ENCODE data around the gene UBE2V1.
"Not testable (repeated sequence)": the region's sequence is repeated elsewhere in the genome, so short reads cannot be mapped to it uniquely, and the experiment has no call there.

Gene UBE2V1

DNA sequence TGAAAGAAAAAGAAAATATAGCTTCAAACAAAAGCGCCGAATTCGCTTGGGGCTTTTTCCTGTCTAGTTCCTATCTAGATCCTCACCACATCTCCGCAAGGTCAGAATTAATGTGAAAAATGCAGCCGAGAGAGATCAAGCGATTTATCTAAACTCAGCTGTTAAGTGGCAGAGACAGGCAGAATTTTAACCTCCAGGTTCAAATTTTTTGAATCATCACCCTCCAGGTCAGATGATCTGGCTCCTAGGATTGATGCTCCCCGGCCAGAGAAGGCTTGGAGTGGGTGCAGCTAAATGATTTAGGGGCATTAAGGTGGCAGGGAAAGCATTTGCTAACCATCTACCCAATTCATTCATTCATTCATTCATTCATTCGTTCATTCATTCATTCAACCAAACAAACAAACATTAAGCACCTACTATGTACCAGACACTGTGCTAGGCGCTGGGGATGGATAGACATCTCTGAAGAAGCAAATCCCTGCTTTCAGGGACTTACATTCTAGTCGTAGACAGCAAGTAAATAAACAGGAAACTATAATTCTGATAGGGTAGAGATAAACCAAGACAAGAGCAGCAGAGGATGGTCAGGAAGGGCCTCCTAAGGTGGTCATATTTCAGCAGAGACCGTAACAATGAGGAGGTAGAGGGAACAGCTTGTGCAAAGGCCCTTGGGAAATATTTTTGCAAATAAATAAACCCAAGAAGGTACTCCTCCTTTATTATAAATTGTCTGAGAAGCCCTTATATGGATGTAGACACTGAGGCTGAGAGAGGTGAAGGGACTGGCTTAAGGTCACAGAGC is 672 bp upstream of the UBE2V1 start:
- DNase-seq, result no peak

DNA sequence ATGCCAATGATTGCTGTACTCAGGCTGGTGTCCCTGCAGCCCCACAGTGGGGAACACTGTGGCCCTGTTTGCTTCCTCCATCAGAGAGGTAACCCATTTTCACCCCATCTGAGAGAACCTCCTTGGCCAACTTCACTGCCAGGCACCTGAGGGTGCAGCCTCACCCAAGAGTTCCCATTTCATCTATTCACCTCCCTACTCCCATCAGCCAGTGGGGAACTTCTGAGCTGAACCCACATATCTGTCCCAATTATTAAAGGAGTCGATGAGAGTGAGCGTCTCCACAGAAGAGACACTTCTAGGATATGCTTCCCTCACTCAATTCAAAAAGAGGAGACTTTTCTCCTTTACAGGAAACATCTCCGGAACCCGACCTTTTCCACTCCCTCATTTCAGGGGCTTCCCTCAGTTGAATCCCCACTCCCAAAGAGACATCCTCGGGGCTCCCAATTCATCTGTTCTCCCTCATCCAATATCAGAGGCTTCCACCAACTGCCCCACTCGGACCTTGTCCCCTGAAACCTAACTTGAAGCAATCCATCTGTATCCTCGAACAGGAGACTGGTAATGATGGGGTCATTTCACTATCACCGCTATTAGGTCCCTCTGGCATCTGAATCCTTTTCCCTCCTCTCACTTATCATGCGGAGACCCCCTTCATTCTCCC is 988 bp downstream of the UBE2V1 start:
- DNase-seq, result peak; percentile 27

DNA sequence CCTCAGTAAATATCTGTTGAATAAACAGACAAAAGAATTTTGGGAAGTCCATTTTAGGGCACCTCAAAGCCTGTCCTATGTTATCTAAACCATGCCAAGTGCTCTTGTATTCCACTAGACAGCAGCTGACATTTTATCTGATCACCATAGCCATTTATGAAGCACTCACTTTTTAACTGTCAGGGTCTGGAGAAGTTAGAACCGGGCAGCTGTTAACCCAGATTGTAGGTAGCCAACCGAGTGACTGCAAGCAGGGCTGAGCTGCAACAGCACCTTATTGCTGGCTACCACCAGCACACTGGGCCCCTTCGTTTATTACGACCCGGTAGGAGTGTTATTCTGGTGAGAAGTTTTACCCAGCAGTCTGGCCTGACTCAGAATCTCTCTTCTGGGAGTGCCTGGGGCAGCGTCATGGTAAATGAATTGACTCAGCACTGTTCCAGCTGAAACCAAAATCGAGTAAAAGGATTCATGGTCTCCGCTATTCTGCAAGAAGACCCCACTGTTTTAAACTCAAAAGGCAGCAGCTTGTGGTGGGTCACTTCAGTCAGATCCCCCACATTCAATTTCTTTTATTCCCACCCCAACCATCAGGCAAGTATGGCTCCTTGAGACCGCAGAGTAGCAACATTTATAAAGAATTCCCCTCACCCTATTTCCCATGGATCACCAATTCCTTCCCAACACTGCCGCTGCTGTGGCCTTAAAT is 1.7 kb downstream of the UBE2V1 start:
- peak; percentile 72 for DNase-seq

DNA sequence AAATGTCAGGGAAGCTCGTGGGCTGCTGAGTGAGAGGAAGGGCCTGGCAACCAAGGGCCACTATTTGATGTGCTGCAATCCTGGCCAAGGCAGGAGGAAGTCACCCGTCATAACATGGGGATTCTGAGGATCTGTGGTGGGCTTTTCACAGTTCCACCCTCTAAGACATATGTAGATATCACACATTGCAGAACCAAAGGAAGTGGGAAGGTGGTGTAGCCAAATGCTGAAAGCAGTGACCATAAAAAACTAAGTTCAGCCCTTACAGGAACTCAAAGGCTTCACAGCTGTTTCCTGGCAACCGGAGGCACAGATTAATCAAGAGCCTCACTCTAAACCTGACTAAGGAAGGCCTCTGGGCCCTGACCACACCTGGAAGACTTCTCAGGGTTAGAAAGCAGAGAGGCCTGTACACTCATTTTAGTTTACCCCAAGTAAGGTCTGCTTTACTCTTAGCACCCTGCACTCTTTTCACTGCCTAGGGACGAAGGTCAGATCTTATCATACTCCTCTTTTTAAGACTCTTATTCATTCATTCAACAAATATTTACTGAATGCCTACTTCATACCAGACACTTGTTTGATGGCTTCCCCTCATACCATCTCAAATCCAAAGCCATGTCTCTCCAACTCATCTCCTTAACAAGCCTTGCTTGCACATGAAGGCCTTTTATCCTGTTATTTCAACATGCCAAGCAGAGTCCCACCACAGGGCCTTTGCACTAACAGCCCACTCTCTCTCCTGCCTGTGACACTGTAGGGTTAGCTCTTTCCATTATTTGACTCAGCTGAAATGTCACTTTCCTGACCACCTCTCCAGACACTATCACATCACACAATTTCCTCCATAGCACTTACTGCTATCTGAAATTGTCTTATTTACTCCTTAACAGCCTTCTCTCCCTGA is 2.6 kb downstream of the UBE2V1 start:
- DNase-seq, result peak; percentile 62

DNA sequence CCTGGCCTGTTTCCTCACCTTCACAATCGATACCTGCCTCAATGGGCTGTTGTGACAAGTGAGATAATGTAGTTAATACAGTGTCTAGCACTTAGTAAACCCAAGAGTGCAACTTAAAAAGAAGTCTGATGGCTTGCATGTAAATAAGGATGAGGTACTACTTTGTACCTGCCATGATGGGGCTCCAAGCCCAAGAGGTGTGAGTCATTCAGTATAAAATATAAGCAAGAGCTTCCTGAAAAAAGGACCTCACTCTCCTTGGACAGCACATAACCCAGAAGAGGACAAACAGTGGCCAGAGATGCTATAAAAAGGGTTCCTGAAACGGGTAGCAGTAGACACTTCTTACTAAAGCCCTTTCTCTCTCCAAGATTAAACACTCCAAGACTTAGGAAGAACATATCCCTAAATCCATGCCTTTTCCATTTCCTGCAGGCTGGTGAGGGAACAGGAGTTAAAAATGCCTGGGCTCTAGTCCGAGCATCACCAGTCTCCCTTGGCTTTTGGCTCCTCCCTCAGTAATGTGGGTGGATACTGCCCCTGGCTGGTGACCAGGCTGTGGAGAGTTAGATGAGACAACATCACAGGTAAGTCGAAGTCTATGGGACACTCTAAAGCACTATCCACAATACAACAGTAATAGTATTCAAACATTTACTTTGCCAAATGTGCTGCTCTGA is 4.3 kb downstream of the UBE2V1 start:
- peak; percentile 14 for DNase-seq

DNA sequence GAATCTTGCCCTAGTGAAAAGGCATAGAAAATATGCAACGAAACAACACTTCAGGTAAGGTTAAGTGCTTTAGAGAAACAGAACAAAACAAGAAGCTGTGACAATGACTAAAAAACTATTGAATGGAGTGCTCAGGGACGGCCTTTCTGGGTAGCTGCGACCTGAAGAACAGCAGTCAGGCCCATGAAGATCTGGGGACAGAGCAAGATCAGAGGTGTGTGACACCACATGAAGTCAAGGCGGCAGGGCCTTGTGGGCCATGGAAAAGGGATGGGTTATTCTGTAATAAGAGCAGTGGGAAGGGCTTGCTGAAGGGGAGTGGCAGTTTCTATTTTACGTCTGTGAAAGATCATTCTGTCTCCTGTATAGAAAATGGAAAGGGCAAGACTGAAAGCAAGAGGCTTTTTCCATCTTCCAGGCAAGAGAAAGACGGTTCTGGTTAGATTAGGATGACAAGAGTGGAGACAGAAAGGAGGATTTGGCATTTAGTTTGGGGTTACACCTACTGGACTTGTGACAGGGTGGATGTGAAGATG is 5.1 kb downstream of the UBE2V1 start:
- peak; percentile 26 for DNase-seq

DNA sequence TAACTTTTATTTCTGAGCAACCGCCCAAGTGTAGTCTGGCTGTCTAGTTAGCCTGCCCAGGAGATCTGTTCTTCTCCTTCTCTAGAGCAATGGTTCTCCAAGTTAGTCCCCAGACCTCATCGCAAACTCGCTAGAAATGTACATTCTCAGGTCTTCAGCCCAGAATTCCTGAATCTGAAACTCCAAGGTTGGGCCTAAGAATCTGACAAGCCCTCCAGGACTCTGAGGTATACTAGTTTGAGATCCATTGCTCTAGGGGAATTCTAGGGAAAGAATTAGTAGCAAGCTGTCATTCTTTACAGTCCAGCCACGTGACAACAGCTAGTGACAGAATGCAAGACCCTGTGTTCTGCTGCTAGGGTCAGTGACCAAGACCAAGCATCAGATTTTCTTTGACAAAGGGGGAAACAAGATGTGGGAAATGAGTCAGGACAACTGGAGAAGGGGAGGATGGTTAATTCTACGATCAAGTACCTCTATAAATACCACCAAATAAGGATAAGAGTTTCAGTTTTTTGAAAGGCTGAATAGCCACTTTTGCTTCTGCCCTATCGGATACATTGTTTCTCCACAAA is 5.8 kb downstream of the UBE2V1 start:
- DNase-seq, result peak; percentile 11

DNA sequence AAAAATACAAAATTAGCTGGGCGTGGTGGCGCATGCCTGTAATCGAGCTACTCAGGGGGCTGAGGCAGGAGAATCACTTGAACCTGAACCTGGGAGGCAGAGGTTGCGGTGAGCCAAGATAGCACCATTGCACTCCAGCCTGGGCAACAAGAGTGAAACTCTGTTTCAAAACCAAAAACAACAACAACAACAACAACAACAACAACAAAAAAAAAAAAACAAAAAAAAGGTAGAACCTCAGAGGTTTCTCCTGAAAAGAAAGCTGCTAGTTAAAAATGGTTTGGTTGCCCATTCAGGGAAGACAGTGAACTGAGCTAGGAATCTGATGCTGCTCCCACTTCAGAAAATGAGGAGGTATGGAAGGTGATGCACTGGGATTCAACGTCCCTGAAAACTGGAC is 6.3 kb downstream of the UBE2V1 start:
- not testable (repeated sequence) for DNase-seq

DNA sequence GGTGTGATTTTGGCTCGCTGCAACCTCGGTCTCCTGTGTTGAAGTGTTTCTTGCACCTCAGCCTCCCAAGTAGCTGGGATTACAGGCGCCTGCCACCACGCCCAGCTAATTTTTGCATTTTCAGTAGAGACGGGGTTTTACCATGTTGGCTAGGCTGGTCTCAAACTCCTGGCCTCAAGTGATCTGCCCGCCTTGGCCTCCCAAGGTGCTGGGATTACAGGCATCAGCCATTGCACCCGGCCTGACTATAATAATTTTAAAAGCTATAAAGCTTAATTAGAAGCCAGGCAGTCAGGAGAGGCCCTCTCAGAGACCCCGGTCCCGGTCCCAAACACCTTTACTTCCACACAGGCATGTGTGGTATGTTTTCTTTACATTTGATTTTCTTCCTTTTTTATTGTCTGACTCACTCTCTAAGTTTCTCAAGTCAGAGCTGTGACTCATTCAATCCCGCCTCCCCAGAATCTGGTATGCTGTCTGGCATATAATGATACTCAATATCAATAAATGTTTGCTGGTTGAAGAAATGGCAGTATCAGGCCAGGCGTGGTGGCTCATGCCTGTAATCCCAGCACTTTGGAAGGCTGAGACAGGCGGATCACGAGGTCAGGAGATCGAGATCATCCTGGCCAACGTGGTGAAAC is 9.4 kb downstream of the UBE2V1 start:
- DNase-seq, result peak; percentile 60

DNA sequence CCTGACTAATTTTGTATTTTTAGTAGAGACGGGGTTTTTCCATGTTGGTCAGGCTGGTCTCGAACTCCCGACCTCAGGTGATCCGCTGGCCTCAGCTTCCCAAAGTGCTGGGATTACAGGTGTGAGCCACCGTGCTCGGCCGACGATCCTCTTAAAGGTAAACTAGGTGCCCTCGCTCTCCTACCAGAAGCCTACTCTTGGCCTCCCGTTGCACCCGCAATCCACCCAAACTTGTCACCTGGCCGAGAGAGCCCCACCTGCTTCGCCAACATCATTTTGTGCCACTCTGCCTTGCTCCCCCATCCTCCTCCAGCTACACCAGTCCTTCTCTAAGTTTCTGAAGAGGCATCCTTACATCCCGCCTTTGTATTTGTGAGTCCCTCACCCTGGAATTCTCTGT is 10.4 kb downstream of the UBE2V1 start:
- DNase-seq, result not testable (repeated sequence)

DNA sequence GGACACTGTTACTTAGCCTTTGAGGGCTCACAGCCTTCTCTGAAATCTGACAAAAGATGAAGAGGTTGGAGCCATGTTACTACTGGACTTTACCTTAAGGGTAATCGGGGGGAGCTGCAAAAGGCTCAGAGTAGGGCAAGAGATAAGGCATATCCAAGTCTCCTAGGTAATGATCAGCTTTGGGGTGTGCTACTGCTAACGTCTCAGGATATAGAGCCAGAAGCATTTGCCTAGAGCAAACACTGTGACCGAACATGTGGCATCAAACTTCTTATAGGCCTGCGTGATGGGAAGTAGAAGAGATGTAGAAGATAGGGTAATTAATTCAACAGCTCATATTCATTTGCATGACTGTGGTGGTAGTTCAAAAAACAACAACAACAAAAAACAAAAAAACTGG is 11.1 kb downstream of the UBE2V1 start:
- no peak for DNase-seq

DNA sequence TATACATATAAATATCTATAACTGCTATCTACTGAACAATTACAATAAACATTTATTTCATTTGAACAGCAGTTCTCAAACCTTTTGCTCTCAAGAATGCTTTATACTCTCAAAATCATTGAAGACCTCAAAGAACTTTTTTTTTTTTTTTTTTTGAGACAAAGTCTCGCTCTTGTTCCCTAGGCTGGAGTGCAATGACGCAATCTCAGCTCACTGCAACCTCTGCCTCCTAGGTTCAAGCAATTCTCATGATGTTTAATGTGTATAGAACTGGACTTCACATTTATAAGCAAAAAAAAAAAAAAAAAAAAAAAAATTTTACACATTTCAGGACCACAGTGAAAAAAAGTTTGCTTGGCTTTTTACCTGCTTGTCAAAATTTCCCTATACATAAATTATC is 11.7 kb downstream of the UBE2V1 start:
- DNase-seq, result no peak

DNA sequence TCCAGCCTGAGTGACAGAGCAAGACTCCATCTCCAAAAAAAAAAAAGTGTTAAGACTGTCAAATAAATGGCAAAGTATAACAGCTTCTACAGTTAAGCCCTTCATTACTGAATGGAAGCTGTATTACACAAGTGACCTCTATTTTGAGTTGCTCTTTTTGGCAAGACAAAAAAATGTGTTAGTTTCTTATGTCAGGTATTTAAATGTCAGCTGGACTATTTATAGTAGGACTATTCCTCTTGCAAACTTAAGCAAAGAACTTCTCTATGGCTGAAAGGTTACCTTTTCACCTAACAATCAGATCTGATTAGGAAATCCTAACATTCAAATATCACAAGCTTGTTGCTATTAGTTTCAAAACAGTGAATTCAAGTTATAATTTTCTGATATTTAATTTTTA is 12.4 kb downstream of the UBE2V1 start:
- no peak for DNase-seq

DNA sequence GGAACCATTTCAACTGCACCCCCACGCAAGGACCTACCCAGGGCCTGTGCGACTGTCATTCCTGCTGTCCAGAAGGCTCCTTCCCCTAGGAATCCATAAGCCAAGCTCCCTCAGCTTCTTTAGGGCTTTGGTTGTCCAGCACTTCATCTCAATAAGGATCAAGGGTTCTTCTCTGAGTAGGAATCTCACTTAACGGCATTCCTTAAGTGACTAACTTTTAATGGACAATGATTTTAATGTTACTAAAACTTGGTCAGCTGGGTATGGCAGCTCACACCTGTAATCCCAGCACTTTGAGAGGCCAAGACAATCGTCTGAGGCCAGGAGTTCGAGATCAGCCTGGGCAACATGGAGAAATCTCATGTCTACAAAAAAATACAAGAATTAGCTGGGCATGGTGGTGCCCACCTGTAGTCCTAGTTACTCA is 13.4 kb downstream of the UBE2V1 start:
- DNase-seq, result peak; percentile 14

DNA sequence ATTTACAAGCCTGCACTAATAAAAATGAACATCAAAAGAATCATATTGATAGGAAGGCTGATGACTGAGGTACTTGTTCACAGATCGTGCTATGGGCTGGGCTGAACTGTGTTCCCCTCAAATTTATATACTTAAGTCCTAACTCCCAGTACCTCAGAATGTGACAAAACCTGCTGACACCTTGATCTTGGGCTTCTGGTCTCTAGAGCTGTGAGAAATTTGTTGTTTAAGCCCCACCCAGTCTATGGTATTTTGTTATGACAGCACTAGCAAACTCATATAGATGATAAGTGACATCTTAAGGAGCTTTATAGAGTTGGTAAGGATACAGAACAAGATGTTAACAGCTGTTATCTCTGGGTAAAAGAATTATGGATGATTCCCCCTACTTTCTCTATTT is 13.8 kb downstream of the UBE2V1 start:
- DNase-seq, result no peak

DNA sequence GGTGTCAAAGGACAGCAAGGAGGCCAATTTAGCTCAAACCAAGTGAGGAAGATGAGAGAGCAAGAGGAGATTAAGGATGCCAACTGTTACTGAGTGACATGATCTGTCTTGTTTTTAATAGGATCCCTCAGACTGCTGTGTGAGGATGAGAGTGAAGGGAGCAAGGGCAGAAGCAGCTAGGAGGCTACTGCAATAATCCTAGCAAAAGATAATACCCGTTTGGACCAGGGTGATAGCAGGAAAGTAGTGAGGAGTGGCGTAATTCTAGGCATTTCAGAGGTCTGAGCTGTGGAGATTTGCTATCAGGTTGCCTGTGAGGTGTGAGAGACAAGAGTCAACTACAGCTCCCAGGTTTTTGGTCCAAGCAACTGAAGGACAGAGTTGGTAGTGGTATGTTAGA is 14.7 kb downstream of the UBE2V1 start:
- no peak for DNase-seq

DNA sequence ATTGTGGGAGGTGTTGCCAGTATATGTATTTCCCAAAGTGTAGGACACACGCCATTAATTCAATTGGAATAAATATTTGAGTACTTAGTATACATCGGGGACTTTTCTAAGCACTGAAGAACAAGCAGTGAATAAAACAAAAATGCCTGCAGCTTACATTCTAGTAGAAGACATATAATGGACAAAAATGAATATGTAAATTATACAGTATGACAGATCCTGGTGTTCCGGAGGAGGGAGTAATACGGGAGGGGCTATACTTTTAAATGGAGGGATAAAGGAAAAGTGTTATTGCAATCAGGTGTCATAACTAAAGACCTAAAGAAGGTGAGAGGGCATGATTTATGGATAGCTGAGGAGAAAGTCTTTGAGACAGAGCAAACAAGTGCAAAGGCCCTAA is 15.1 kb downstream of the UBE2V1 start:
- no peak for DNase-seq

DNA sequence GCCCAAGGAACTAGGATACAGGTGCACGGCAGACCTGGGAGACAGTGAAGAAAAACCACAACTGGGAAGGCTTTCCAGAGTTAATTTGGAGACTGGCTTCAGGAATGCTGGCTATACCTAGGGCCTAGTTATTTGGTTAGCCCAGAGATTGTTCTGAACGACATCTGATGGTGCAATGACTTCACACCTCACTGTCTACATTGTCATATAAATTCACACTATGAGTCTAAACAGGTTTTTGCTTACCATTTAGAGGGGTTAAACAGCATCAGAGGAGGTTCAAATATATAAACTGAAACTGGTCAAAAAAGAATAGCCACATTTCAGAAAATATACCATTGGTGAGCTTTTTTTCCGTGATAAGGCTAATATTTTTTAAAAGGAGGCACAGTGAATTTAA is 16.7 kb downstream of the UBE2V1 start:
- DNase-seq, result peak; percentile 20

DNA sequence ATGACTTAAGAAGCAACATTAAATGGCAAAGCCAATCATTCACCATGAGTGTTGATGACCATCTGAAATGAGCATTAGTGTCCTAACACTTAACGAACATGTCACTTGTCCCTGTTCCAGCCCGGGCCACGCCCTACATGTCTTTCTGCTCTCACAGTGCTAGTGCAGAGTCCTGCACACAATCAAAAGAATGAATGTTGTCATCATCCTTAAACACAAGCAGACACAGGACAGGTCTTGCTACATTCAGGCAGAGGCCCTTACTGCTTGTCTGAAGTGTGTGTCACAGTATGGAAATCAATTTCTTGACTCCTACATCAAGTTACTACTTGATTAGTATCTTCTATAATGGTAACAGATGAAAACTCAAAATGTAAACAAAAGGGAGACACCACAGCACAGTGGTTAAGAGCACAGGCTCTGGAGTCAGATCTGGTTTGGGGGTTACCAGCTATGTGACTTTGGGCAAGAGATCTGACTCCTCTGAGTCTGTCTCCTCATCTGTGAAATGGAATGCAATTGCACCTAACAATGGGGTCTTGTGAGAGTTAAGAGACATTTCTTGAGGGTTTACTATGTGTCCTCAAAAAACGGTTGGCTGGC is 17.4 kb downstream of the UBE2V1 start:
- DNase-seq, result peak; percentile 20

DNA sequence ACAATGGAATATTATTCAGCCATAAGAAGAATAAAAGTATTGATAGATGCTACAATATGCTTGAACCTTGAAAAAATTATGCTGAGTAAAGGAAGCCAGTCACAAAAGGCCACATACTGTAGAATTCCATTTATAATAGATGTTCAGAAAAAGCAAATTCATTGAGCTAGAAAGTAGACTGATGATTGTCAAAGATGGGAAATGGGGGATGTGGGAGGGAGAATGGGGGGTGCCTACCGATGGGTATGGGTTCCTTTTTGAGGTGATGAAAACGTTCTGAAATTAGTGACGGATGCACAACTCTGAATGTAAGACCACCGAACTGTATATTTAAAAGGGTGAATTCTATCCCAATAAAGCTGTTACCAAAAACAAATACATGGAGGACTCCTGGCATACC is 18.4 kb downstream of the UBE2V1 start:
- DNase-seq, result no peak

DNA sequence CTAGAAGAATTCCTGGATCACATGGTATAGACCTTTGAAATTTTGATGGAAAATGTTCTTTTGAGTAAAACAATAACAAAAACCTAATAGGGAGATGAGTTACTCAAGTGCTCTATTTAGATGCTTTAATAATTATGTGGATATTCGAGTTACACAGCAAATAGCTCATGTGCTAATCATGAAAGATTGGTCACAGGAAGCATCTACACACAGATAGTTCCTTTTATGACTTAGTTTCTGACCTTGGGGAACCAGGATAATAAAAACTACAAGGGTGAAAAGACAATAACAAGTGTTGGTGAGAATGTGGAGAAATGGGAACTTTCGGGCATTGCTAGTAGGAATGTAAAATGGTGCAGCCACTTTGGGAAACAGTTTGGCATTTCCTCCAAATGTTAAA is 19.7 kb downstream of the UBE2V1 start:
- DNase-seq, result no peak
